SK-N-SH (cell line): Measurements from ENCODE around the gene PLEKHM1.

Source experiments
- JUND ChIP-seq: IDR thresholded peaks from 2 replicates; pipeline ENCODE4 v1.4.0; 2012
- RAD21 ChIP-seq: IDR thresholded peaks from 2 replicates; pipeline ENCODE4 v1.6.1; 2012; ENCODE audit warnings: mild to moderate bottlenecking, low read length
- TF ChIP-seq, protein P1 (sequence below): fragments of 200-600 bp; sonication (generic); IDR thresholded peaks from 2 replicates; pipeline ENCODE4 v1.6.1; 2017; ENCODE audit warnings: antibody characterized with exemption, mild to moderate bottlenecking, moderate library complexity
- TF ChIP-seq, protein P2 (sequence below): IDR thresholded peaks from 2 replicates; pipeline ENCODE4 v1.6.1; 2012; ENCODE audit warnings: mild to moderate bottlenecking, low read depth, low read length, moderate library complexity

DNA sequence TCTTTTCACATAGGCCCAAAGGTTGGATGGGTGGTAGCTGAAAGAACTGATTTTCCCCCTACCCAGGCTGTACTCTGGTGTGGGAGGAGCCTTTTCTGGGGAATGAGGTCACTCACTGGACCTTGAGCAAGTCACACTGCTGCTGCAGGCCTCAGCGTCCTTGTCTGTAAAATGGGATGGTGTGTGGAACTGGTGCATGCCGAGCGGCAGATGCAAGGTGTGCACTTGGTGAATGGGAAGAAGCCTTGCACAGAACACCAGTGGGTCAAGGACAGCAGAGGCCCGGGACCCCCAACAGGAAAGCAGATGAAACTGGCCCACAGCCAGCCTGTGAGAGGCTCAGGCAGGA, 96.0 kb downstream of the PLEKHM1 start:
- TF ChIP-seq, protein P1, sequence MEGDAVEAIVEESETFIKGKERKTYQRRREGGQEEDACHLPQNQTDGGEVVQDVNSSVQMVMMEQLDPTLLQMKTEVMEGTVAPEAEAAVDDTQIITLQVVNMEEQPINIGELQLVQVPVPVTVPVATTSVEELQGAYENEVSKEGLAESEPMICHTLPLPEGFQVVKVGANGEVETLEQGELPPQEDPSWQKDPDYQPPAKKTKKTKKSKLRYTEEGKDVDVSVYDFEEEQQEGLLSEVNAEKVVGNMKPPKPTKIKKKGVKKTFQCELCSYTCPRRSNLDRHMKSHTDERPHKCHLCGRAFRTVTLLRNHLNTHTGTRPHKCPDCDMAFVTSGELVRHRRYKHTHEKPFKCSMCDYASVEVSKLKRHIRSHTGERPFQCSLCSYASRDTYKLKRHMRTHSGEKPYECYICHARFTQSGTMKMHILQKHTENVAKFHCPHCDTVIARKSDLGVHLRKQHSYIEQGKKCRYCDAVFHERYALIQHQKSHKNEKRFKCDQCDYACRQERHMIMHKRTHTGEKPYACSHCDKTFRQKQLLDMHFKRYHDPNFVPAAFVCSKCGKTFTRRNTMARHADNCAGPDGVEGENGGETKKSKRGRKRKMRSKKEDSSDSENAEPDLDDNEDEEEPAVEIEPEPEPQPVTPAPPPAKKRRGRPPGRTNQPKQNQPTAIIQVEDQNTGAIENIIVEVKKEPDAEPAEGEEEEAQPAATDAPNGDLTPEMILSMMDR = no peak
- TF ChIP-seq JUND (no peak), RAD21 (no peak)
- TF ChIP-seq, protein P2, sequence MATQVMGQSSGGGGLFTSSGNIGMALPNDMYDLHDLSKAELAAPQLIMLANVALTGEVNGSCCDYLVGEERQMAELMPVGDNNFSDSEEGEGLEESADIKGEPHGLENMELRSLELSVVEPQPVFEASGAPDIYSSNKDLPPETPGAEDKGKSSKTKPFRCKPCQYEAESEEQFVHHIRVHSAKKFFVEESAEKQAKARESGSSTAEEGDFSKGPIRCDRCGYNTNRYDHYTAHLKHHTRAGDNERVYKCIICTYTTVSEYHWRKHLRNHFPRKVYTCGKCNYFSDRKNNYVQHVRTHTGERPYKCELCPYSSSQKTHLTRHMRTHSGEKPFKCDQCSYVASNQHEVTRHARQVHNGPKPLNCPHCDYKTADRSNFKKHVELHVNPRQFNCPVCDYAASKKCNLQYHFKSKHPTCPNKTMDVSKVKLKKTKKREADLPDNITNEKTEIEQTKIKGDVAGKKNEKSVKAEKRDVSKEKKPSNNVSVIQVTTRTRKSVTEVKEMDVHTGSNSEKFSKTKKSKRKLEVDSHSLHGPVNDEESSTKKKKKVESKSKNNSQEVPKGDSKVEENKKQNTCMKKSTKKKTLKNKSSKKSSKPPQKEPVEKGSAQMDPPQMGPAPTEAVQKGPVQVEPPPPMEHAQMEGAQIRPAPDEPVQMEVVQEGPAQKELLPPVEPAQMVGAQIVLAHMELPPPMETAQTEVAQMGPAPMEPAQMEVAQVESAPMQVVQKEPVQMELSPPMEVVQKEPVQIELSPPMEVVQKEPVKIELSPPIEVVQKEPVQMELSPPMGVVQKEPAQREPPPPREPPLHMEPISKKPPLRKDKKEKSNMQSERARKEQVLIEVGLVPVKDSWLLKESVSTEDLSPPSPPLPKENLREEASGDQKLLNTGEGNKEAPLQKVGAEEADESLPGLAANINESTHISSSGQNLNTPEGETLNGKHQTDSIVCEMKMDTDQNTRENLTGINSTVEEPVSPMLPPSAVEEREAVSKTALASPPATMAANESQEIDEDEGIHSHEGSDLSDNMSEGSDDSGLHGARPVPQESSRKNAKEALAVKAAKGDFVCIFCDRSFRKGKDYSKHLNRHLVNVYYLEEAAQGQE = no peak
